HG02588 (cell line): ENCODE measurements around the gene NOS1AP.

Experiments
- ATAC-seq: cut with Tn5 transposase; IDR thresholded peaks from one replicate; pipeline ENCODE4 v1.9.1; 2021; ENCODE audit warnings: mild to moderate bottlenecking, moderate library complexity; ENCODE audit not compliant: unreplicated experiment

Gene NOS1AP

GRCh38 chr1:162380061-162380846 lies 310.8 kb downstream of the NOS1AP start:
- ATAC-seq = no peak

GRCh38 chr1:162381383-162381782 lies 311.9 kb downstream of the NOS1AP start, which contains the start of gene C1orf226:
Gene C1orf226 (plus strand): TSS chr1:162381728. CDS start chr1:162381902, 174 bp downstream.
- no peak for ATAC-seq

- ATAC-seq = no peak
Observed at GRCh38 chr1:162381941-162382750, 312.7 kb downstream of the NOS1AP start.

GRCh38 chr1:162383091-162383490 lies 313.6 kb downstream of the NOS1AP start:
- ATAC-seq = no peak

- no peak for ATAC-seq
Observed at GRCh38 chr1:162383516-162383915, 314.0 kb downstream of the NOS1AP start.

- ATAC-seq = no peak
Observed at GRCh38 chr1:162384116-162384515, 314.6 kb downstream of the NOS1AP start.

GRCh38 chr1:162384601-162385279 lies 315.2 kb downstream of the NOS1AP start:
- no peak for ATAC-seq

- no peak for ATAC-seq
Observed at GRCh38 chr1:162385280-162385623, 315.8 kb downstream of the NOS1AP start.

GRCh38 chr1:162385702-162386101 lies 316.2 kb downstream of the NOS1AP start:
- no peak for ATAC-seq

- no peak for ATAC-seq
Observed at GRCh38 chr1:162386292-162387225, 317.1 kb downstream of the NOS1AP start.

GRCh38 chr1:162387226-162388082 lies 318.0 kb downstream of the NOS1AP start:
- ATAC-seq = no peak

GRCh38 chr1:162388083-162388594 lies 318.6 kb downstream of the NOS1AP start:
- no peak for ATAC-seq

- ATAC-seq = no peak
Observed at GRCh38 chr1:162388615-162389014, 319.1 kb downstream of the NOS1AP start.

- no peak for ATAC-seq
Observed at GRCh38 chr1:162389021-162389818, 319.7 kb downstream of the NOS1AP start.

GRCh38 chr1:162389971-162390370 lies 320.5 kb downstream of the NOS1AP start:
- ATAC-seq = no peak

- no peak for ATAC-seq
Observed at GRCh38 chr1:162390396-162391185, 321.1 kb downstream of the NOS1AP start.

GRCh38 chr1:162391790-162392563 lies 322.5 kb downstream of the NOS1AP start:
- ATAC-seq = no peak
